ENCODE data around the gene PNRC2.

Gene PNRC2

GRCh38 chr1:23959461-23960290, at the start of gene PNRC2:
Gene PNRC2, plus strand, starts transcription at chr1:23959828. Its CDS starts 1,630 bp downstream, at chr1:23961458.
- no peaks in the 10 kb centered on the region for H3K27me3 Mint-ChIP-seq (ENCODE audit: low read depth, poor library complexity)
- peaks cover 25% of the 10 kb centered on the region for H3K36me3 Mint-ChIP-seq (ENCODE audit: low read depth)
- H3K4me3 Mint-ChIP-seq, result peak within 1 kb of the TSS; percentile 100
- TF ChIP-seq, protein P1, sequence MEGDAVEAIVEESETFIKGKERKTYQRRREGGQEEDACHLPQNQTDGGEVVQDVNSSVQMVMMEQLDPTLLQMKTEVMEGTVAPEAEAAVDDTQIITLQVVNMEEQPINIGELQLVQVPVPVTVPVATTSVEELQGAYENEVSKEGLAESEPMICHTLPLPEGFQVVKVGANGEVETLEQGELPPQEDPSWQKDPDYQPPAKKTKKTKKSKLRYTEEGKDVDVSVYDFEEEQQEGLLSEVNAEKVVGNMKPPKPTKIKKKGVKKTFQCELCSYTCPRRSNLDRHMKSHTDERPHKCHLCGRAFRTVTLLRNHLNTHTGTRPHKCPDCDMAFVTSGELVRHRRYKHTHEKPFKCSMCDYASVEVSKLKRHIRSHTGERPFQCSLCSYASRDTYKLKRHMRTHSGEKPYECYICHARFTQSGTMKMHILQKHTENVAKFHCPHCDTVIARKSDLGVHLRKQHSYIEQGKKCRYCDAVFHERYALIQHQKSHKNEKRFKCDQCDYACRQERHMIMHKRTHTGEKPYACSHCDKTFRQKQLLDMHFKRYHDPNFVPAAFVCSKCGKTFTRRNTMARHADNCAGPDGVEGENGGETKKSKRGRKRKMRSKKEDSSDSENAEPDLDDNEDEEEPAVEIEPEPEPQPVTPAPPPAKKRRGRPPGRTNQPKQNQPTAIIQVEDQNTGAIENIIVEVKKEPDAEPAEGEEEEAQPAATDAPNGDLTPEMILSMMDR (IDR thresholded peaks at IDR 0.05), result no peak
- no peaks in the 10 kb centered on the region for H3K9me3 Mint-ChIP-seq
- DNase-seq, result peak; percentile 96
- H3K4me1 Mint-ChIP-seq, result peaks cover 62% of the 10 kb centered on the region
- H3K27ac Mint-ChIP-seq, result peak within 1 kb of the TSS; percentile 100

DNA sequence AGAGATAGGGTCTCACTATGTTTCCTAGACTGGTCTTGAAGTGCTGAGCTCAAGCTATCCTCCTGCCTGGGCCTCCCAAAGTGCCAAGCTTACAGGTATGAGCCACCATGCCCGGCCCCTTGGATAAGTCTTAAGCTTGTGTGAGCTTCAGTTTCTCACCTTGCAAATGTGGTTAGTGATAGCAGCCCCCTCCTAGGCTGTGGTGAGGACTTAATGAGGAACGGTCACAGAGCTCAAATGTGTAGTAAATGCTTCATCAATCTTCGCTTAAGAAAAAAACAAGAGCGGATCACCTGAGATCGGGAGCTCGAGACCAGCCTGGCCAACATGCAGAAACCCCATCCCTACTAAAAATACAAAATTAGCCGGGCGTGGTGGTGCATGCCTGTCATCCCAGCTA, 49.5 kb upstream of the PNRC2 start:
- Mint-ChIP-seq H3K27me3 (ENCODE audit: low read depth, poor library complexity) (peaks cover 34% of the 10 kb centered on the region), H3K4me3 (no peak overlapping the region), H3K9me3 (no peaks in the 10 kb centered on the region), H3K4me1 (peaks cover 38% of the 10 kb centered on the region), H3K27ac (no peak overlapping the region), H3K36me3 (ENCODE audit: low read depth) (no peaks in the 10 kb centered on the region)
- no peak for DNase-seq
- TF ChIP-seq, protein P1 (IDR thresholded peaks at IDR 0.05), result no peak

GRCh38 chr1:23910553-23911246, 48.9 kb upstream of the PNRC2 start:
- no peak overlapping the region for H3K4me3 Mint-ChIP-seq
- H3K4me1 Mint-ChIP-seq, result peaks cover 38% of the 10 kb centered on the region
- no peaks in the 10 kb centered on the region for H3K36me3 Mint-ChIP-seq (ENCODE audit: low read depth)
- H3K27ac Mint-ChIP-seq, result no peak overlapping the region
- H3K27me3 Mint-ChIP-seq (ENCODE audit: low read depth, poor library complexity), result peaks cover 28% of the 10 kb centered on the region
- DNase-seq, result no peak
- no peaks in the 10 kb centered on the region for H3K9me3 Mint-ChIP-seq
- TF ChIP-seq, protein P1 (IDR thresholded peaks at IDR 0.05), result no peak

DNA sequence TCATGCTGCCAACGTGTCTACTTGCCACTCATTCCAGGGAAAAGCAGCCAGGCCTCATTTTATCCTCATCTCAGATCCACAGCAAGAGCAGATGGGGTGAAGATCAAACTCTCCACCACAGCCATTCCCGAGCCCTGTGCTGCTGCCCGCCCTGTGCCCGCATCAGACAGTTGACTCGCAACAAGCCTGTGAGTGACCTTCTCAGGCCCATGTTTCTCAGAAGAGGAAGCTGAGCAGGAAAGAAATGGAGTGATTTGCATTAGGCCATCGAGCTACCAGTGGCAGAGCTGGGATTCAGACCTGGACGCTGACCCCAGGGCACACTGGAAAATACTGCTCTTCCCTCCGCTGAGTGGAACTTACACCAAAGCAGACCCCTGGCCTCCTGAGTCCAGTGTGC, 47.7 kb upstream of the PNRC2 start:
- TF ChIP-seq, protein P1 (IDR thresholded peaks at IDR 0.05), result no peak
- Mint-ChIP-seq H3K36me3 (ENCODE audit: low read depth) (no peaks in the 10 kb centered on the region), H3K27ac (peak overlapping the region; percentile 88), H3K27me3 (ENCODE audit: low read depth, poor library complexity) (peaks cover 17% of the 10 kb centered on the region), H3K4me3 (no peak overlapping the region), H3K9me3 (no peaks in the 10 kb centered on the region), H3K4me1 (peaks cover 46% of the 10 kb centered on the region)
- DNase-seq, result no peak

DNA sequence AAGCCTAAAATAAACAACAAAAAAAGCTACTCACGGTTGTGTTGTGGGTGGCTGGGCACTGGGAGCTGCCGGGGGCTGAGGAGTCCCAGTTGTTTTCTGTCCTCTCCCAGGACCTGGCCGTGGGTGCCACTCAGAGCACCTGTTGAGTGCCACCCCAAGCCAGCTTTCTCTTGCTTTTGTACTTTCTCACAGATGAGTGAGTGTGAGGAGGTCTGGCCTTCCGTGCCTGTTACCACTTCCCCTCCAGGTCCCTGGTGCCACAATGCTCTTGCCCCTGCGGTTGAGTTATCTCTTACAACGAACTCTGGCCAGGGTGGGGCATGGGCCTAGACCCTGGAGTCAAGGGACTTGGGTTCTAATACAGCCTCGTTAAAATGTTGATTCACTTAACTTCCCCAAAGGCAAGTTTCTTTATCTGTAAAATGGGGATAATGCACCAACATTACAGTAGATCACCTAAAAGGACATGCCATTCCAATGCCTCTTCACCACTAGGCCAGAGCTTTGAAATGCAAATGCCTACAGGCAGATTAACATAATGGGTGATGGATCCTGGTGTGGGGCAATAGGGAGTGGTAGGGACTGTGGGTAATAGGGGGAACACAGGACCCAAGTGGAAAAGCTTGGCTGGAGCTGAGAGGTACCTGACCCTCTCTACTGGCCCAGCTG, 46.3 kb upstream of the PNRC2 start, which contains the start of gene CNR2:
TSS of gene CNR2 (minus strand) at position 151 of the 669 bp plus-strand sequence. CDS start 37,745 bp downstream, outside the sequence.
- H3K9me3 Mint-ChIP-seq, result no peaks in the 10 kb centered on the region
- peaks cover 49% of the 10 kb centered on the region for H3K4me1 Mint-ChIP-seq
- no peak for DNase-seq
- no peaks in the 10 kb centered on the region for H3K36me3 Mint-ChIP-seq (ENCODE audit: low read depth)
- no peak within 1 kb of the TSS for H3K4me3 Mint-ChIP-seq
- TF ChIP-seq, protein P1 (IDR thresholded peaks at IDR 0.05), result no peak
- H3K27ac Mint-ChIP-seq, result no peak within 1 kb of the TSS
- H3K27me3 Mint-ChIP-seq (ENCODE audit: low read depth, poor library complexity), result peaks cover 11% of the 10 kb centered on the region
